Hematopoietic multipotent progenitor cell (in vitro differentiated cells): ENCODE data around the gene LIF. TPM values are rescaled to one million over a fixed set of nuclear protein-coding genes. Genes with fewer than 3 reads are reported as not detected.

Experiments used
- DNase-seq, 3 donors: peaks; one replicate each; pipeline ENCODE4 v3.0.0-alpha.2; 2011 to 2015; ENCODE audit warnings: low read depth in 2 of 3, low spot score in 2 of 3
- total RNA-seq: library from RNA; depleted of rRNA; stranded (reverse); fragments of >200 nt; gene quantifications from one replicate; pipeline ENCODE4 v1.2.3, GENCODE V29; 2012

LIF gene
- total RNA-seq, 1 donor = 0.54 TPM

DNA sequence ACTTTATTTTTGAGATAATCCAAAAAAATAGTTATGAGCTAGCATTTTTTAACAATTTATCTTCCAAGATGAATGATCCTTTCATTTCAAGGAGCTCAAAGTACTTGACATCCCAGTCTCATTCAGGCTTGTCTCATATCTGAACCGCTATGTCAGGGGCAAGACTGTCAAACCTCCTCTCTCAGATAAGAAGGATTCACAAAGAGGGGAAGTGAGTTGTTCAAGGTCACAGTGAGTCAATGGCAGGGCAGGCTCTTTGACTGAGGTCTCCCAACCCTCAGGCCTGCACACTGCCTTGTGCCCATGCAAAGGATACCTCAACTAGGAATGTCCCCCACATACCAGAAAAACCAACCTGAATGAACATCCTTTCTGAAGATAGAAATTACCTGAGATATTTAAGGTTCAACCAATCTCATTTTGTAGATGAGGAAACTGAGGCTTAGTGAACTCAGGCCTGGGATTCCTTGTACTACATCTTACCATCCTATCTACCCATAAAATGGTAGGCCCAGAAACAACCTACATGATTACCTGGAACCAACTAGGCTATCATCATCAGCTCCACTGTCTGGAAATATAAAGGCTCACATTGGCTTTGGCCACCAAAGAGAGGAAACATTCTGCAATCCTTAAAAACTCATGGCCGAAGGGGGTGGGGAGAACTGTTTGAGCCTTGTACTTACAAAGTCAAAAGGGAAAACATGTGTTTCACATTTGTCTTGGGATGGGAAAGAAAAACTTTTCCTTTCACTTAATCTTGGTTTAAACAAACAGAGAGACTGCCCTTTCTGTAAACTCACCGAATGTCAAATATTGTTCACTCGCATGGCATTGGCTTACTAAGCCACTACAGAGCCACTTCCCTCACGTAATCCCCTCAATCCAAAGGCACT, 51.1 kb downstream of the LIF start:
- no peak for DNase-seq

DNA sequence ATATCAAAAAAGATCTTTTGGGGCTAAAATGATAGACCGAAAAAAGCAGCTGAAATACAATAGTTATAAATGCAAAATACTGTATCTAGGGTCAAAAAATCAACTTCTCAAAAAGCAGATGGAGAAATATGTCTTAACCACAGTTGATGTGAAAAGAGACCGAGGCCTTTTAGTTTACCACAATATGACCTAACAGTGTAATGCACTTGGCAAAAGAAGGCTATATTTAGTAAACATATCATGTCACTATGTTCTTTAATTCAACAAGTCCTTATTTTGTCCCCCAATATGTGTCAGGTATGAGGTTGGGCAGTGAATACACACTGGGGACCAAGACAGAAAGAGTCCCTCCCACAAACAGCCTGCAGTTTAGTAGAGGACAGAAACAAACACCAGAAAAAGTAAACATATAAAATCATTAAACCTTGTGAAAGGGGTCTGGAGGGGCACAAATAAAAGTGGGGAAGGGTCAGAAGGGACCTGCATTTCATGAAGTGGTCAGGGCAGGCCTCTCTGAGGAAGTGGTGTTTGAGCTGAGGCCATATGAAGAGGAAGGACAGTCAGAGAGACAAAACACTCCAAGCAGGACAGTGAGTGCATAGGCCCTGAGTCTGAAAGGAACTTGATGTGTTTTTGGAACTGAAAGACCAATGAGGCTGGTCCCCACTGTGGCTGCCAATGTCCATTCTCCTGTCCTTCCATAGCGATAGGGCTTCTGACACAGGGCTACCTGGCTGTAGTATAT, 53.4 kb downstream of the LIF start:
- DNase-seq = no peak

DNA sequence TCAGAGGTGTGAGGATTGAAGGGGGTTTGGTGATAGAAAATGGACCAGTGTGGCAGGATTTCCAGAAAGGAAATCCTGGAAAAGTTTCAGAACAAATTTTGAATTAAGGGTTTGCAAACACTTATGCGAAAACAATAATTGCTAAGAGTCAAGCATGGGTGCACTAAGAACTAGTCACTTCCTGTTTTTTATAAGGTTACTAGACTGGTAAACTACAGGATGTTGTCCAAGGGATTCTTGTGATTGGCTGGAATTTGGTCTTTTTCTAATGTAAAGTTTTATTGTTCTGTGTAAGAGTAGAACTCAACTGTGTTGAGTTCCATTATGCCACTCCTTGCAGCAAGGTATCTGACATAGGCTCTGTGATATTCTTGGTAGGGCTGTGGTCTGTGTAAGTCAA, 54.1 kb downstream of the LIF start:
- no peak for DNase-seq

DNA sequence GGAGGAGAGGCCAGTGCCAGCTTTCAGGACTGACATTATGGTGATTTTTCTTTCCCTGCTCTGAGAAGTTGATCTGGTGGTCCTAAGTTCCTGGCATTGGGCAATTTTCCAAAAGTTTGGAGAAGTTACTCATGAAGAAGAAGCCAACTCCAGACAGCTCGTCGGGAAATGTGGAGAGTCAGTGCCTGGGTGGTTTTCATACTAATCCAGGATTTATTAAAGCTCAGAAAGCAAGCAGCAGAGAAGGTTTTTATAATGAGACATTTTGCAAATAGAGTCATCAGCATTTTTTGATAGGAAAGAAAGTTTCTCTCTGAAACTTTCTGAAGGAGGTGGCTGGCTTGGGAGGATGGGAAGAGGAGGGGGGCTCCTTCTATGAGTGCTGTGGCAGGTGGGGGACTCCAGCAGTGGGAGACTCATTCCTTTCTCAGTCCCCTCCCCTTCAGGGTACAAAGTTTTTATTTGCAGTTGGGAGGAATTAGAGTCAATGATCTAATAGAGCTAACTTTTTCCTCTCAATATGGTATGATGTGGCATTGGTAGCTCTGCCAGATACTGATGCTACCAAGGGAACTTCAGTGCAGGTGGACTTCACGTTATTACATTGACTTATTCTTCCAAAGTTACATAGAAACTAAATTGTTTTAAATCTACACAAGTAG, 55.4 kb downstream of the LIF start:
- no peak for DNase-seq

DNA sequence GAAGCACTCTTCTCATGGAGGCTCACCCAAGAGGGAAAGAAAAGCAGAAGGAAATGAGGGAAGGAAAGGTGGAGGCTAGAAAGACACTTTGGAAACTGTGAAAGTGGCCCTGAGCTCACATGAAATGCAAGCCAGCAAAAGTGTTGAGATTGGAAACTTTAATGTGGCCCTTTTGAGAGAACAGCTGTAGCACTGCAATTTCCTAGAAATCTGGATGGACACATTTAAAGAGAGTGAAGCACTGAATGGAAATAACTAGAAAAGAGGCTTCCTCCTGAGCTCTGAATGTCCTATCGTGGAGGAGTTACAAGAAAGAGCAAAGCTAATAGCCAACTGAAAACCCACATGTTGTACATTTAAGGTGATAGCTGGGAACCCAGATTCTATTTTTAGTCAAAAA, 56.0 kb downstream of the LIF start:
- DNase-seq = no peak

Other genes with a start within 250 kb of the LIF start
- not detected for gene HORMAD2, start 166.3 kb downstream of the LIF start, total RNA-seq
- gene OSM, start 20.1 kb upstream of the LIF start, total RNA-seq = 88.9 TPM
- 20.7 TPM for gene CASTOR1, start 42.7 kb upstream of the LIF start, total RNA-seq
- gene TBC1D10A, start 80.2 kb upstream of the LIF start, total RNA-seq = 23.4 TPM
- 125 TPM for gene SF3A1, start 110.1 kb upstream of the LIF start, total RNA-seq
- gene CCDC157, start 110.2 kb upstream of the LIF start, total RNA-seq = 5.9 TPM
- gene RNF215, start 140.7 kb upstream of the LIF start, total RNA-seq = 14.0 TPM
- 3.2 TPM for gene SEC14L2, start 150.3 kb upstream of the LIF start, total RNA-seq
- gene MTFP1, start 179.0 kb upstream of the LIF start, total RNA-seq = 21.3 TPM
- not detected for gene SEC14L3, start 225.3 kb upstream of the LIF start, total RNA-seq